Measurements from ENCODE around the gene MSI2. TPM values are rescaled to one million over a fixed set of nuclear protein-coding genes. Genes with fewer than 3 reads are reported as not detected.
A peak's percentile ranks its signal among the peaks of the same experiment; 100 is the strongest.

Gene MSI2
- total and polyA plus RNA-seq, 12 donors = 32.6 to 411 (median 148) TPM

GRCh38 chr17:57665696-57666095, 409.4 kb downstream of the MSI2 start:
- Histone ChIP-seq H3K4me1 (replicated peaks in 1 of 2) (peaks cover 47 to 62% of the 10 kb centered on the region in 2 donors), H3K4me3 (no peak overlapping the region), H3K27ac (peak overlapping the region in 4 of 5 donors; percentile 30 to 96 (median 86)), H3K27me3 (no peaks in the 10 kb centered on the region), H3K36me3 (replicated peaks in 1 of 2) (no peaks in the 10 kb centered on the region), H3K9me3 (replicated peaks in 1 of 3) (no peaks in the 10 kb centered on the region)
- DNase-seq = peak; percentile 19 to 54 (median 24)
- WGBS, 4 donors = 55 to 67% (median 64%) methylated on average over 2 to 4 of the region's 4 CpGs
- TF ChIP-seq POLR2A (IDR thresholded peaks at IDR 0.05) = no peak
- no peak for TF ChIP-seq CTCF (IDR thresholded peaks at IDR 0.05)
- intact Hi-C loops (cut with DNase I) = no loop called here

- TF ChIP-seq POLR2A (IDR thresholded peaks at IDR 0.05) (no peak), CTCF (IDR thresholded peaks at IDR 0.05) (no peak)
- H3K9me3 ChIP-seq (replicated peaks in 1 of 3) = no peaks in the 10 kb centered on the region
- intact Hi-C loops (cut with DNase I) = no loop called here
- peaks cover 43 to 58% of the 10 kb centered on the region in 2 donors for H3K4me1 ChIP-seq (replicated peaks in 1 of 2)
- no peaks in the 10 kb centered on the region for H3K27me3 ChIP-seq
- no peaks in the 10 kb centered on the region for H3K36me3 ChIP-seq (replicated peaks in 1 of 2)
- DNase-seq = peak in 6 of 7 donors; percentile 4 to 46 (median 12)
- WGBS, 4 donors = 77 to 86% (median 80%) methylated on average over 5 of the region's 5 CpGs
- no peak overlapping the region for H3K4me3 ChIP-seq
- H3K27ac ChIP-seq = peak overlapping the region in 3 of 5 donors; percentile 30 to 96 (median 76)
Observed at GRCh38 chr17:57666201-57666870, 410.0 kb downstream of the MSI2 start.

- WGBS, 4 donors = 90 to 98% (median 93%) methylated on average over 5 to 6 of the region's 6 CpGs
- Histone ChIP-seq H3K4me1 (replicated peaks in 1 of 2) (peaks cover 38 to 52% of the 10 kb centered on the region in 2 donors), H3K9me3 (replicated peaks in 1 of 3) (no peaks in the 10 kb centered on the region), H3K36me3 (replicated peaks in 1 of 2) (no peaks in the 10 kb centered on the region), H3K27me3 (no peaks in the 10 kb centered on the region), H3K27ac (peak overlapping the region in 3 of 5 donors; percentile 22 to 96 (median 65)), H3K4me3 (no peak overlapping the region)
- TF ChIP-seq CTCF (IDR thresholded peaks at IDR 0.05) (no peak), POLR2A (IDR thresholded peaks at IDR 0.05) (no peak)
- intact Hi-C loops (cut with DNase I) = no loop called here
- peak in 6 of 7 donors; percentile 5 to 46 (median 10) for DNase-seq
Observed at GRCh38 chr17:57666946-57667345, 410.6 kb downstream of the MSI2 start.

GRCh38 chr17:57667461-57667923, 411.2 kb downstream of the MSI2 start:
- H3K36me3 ChIP-seq (replicated peaks in 1 of 2) = no peaks in the 10 kb centered on the region
- intact Hi-C loops (cut with DNase I) = no loop called here
- H3K4me3 ChIP-seq = no peak overlapping the region
- TF ChIP-seq POLR2A (IDR thresholded peaks at IDR 0.05) = no peak
- no peak for TF ChIP-seq CTCF (IDR thresholded peaks at IDR 0.05)
- H3K4me1 ChIP-seq (replicated peaks in 1 of 2) = peaks cover 33 to 52% of the 10 kb centered on the region in 2 donors
- peak overlapping the region in 3 of 5 donors; percentile 22 to 96 (median 65) for H3K27ac ChIP-seq
- DNase-seq = peak; percentile 44 to 61 (median 58)
- WGBS, 4 donors = 34 to 71% (median 51%) methylated on average over 3 to 6 of the region's 6 CpGs
- no peaks in the 10 kb centered on the region for H3K27me3 ChIP-seq
- H3K9me3 ChIP-seq (replicated peaks in 1 of 3) = no peaks in the 10 kb centered on the region

All from adrenal gland (tissue), 12 donors.